Upper lobe of right lung (tissue), 1 donor: ENCODE data around the gene ZC3H8. TPM values are rescaled to one million over a fixed set of nuclear protein-coding genes. Genes with fewer than 3 reads are reported as not detected.

Experiments
- ATAC-seq: fragments of 200-7000 bp; cut with Tn5 transposase; one replicate; pipeline ENCODE4 v1.9.1; 2020; ENCODE audit warnings: mild to moderate bottlenecking, moderate library complexity
- DNase-seq: peaks from one replicate; pipeline ENCODE4 v3.0.0-alpha.2; 2020
- H3K27ac ChIP-seq: fragments of 200-600 bp; one replicate; pipeline ENCODE4 v1.8.0; 2022
- H3K27me3 ChIP-seq: fragments of 200-600 bp; one replicate; pipeline ENCODE4 v1.8.0; 2022; ENCODE audit warnings: mild to moderate bottlenecking
- H3K36me3 ChIP-seq: fragments of 200-600 bp; one replicate; pipeline ENCODE4 v1.8.0; 2022
- H3K4me1 ChIP-seq: fragments of 200-600 bp; one replicate; pipeline ENCODE4 v1.8.0; 2022
- H3K4me3 ChIP-seq: fragments of 200-600 bp; one replicate; pipeline ENCODE4 v1.8.0; 2022; ENCODE audit warnings: mild to moderate bottlenecking
- H3K9me3 ChIP-seq: fragments of 200-600 bp; one replicate; pipeline ENCODE4 v1.8.0; 2022
- CTCF ChIP-seq: fragments of 200-600 bp; IDR thresholded peaks from one replicate; pipeline ENCODE4 v1.8.0; 2022; ENCODE audit warnings: antibody characterized with exemption
- intact Hi-C: fragments of 100-400 bp; cut with DNase I; formaldehyde crosslinking; loops from one replicate; pipeline ENCODE4 v1.11.0; 2022
- total RNA-seq: library from RNA; stranded (reverse); fragmentation: NEBNext Ultra II Directional; extraction: Animal tissue kit (Norgen Biotek cat#: 25700); gene quantifications from one replicate; pipeline ENCODE4 v1.2.1, GENCODE V29; 2021
- donor health status: DM: no; HTN: yes; CAD: no; lungs with severe emphysema.

ZC3H8 gene
- total RNA-seq, 1 donor from 2014 or later = 5.2 TPM

- DNase-seq = no peak
- intact Hi-C loops = no loop called here
- H3K4me1 ChIP-seq = peaks cover 14% of the 10 kb centered on the region
- H3K36me3 ChIP-seq = no peaks in the 10 kb centered on the region
- no peak for ATAC-seq
- no peaks in the 10 kb centered on the region for H3K27me3 ChIP-seq
- no peak overlapping the region for H3K4me3 ChIP-seq
- no peak overlapping the region for H3K27ac ChIP-seq
- no peak for TF ChIP-seq CTCF
- H3K9me3 ChIP-seq = no peaks in the 10 kb centered on the region
Measured at GRCh38 chr2:112277596-112278220, 22.9 kb upstream of the ZC3H8 start.

GRCh38 chr2:112276954-112277353 lies 22.1 kb upstream of the ZC3H8 start:
- ATAC-seq = no peak
- TF ChIP-seq CTCF = no peak
- Histone ChIP-seq H3K27me3 (no peaks in the 10 kb centered on the region), H3K27ac (no peak overlapping the region), H3K9me3 (no peaks in the 10 kb centered on the region), H3K4me1 (peaks cover 14% of the 10 kb centered on the region), H3K4me3 (peak overlapping the region; percentile 88), H3K36me3 (no peaks in the 10 kb centered on the region)
- DNase-seq = no peak
- intact Hi-C loops = no loop called here

GRCh38 chr2:112275887-112276773 lies 21.3 kb upstream of the ZC3H8 start:
- DNase-seq (peak; percentile 92), ATAC-seq (peak; percentile 85)
- no peaks in the 10 kb centered on the region for H3K9me3 ChIP-seq
- peaks cover 14% of the 10 kb centered on the region for H3K4me1 ChIP-seq
- peak overlapping the region; percentile 100 for H3K27ac ChIP-seq
- TF ChIP-seq CTCF = no peak
- H3K36me3 ChIP-seq = no peaks in the 10 kb centered on the region
- peak overlapping the region; percentile 88 for H3K4me3 ChIP-seq
- intact Hi-C loops = no loop called here
- no peaks in the 10 kb centered on the region for H3K27me3 ChIP-seq

GRCh38 chr2:112275311-112275886 lies 20.6 kb upstream of the ZC3H8 start, which contains the start of gene ZC3H6:
ZC3H6 (plus strand) TSS chr2:112275597; CDS start chr2:112275995, 398 bp downstream.
- DNase-seq (peak; percentile 99), ATAC-seq (peak; percentile 99)
- no peak for TF ChIP-seq CTCF
- H3K4me1 ChIP-seq = peaks cover 14% of the 10 kb centered on the region
- intact Hi-C loops = no loop called here
- H3K4me3 ChIP-seq = peak within 1 kb of the TSS; percentile 88
- H3K27ac ChIP-seq = peak within 1 kb of the TSS; percentile 100
- H3K9me3 ChIP-seq = no peaks in the 10 kb centered on the region
- no peaks in the 10 kb centered on the region for H3K36me3 ChIP-seq
- no peaks in the 10 kb centered on the region for H3K27me3 ChIP-seq

- no peak for TF ChIP-seq CTCF
- H3K4me1 ChIP-seq = peaks cover 14% of the 10 kb centered on the region
- intact Hi-C loops = no loop called here
- H3K4me3 ChIP-seq = no peak overlapping the region
- H3K27ac ChIP-seq = no peak overlapping the region
- no peak for DNase-seq
- no peaks in the 10 kb centered on the region for H3K27me3 ChIP-seq
- H3K36me3 ChIP-seq = no peaks in the 10 kb centered on the region
- no peaks in the 10 kb centered on the region for H3K9me3 ChIP-seq
- ATAC-seq = no peak
Measured at GRCh38 chr2:112273349-112273748, 18.5 kb upstream of the ZC3H8 start.
